Nucleus accumbens (tissue), 56 donors: ENCODE results near the gene MACROD2.
"Not testable (repeated sequence)": the region's sequence is repeated elsewhere in the genome, so short reads cannot be mapped to it uniquely, and the experiment has no call there.

Source experiments
- DNase-seq, 56 donors: peaks; one replicate each; lab custom pipeline; 2025; lab: John Stamatoyannopoulos, UW

MACROD2 gene

GRCh38 chr20:14235355-14235754 is 240.0 kb downstream of the MACROD2 start:
- DNase-seq, result no peak

- no peak for DNase-seq
These were observed 250.2 kb downstream of the MACROD2 start for GRCh38 chr20:14245368-14245970.

GRCh38 chr20:14259689-14260088 is 264.4 kb downstream of the MACROD2 start:
- no peak for DNase-seq

GRCh38 chr20:14260367-14260766 is 265.1 kb downstream of the MACROD2 start:
- DNase-seq, result no peak

- DNase-seq, result no peak
These were observed 269.6 kb downstream of the MACROD2 start for GRCh38 chr20:14264869-14265268.

GRCh38 chr20:14266246-14266645 is 270.9 kb downstream of the MACROD2 start:
- no peak for DNase-seq

- DNase-seq, result not testable (repeated sequence)
These were observed 275.4 kb downstream of the MACROD2 start for GRCh38 chr20:14270751-14271150.

GRCh38 chr20:14282140-14282539 is 286.8 kb downstream of the MACROD2 start:
- DNase-seq, result no peak

GRCh38 chr20:14284443-14284842 is 289.1 kb downstream of the MACROD2 start:
- peak in 4 of 56 donors; percentile 0 to 4 (median 2) for DNase-seq

- DNase-seq, result peak in 3 of 56 donors; percentile 4 to 34 (median 23)
These were observed 293.3 kb downstream of the MACROD2 start for GRCh38 chr20:14288341-14289330.

GRCh38 chr20:14291502-14291901 is 296.2 kb downstream of the MACROD2 start:
- no peak for DNase-seq

GRCh38 chr20:14295238-14295637 is 299.9 kb downstream of the MACROD2 start:
- DNase-seq, result no peak

GRCh38 chr20:14295770-14296309 is 300.5 kb downstream of the MACROD2 start:
- no peak for DNase-seq

GRCh38 chr20:14299831-14300230 is 304.5 kb downstream of the MACROD2 start:
- DNase-seq, result peak in 1 of 56 donors; percentile 0

- DNase-seq, result no peak
These were observed 307.8 kb downstream of the MACROD2 start for GRCh38 chr20:14303106-14303505.

GRCh38 chr20:14303651-14304050 is 308.3 kb downstream of the MACROD2 start:
- no peak for DNase-seq

- no peak for DNase-seq
These were observed 309.2 kb downstream of the MACROD2 start for GRCh38 chr20:14304472-14304871.

- DNase-seq, result no peak
These were observed 312.6 kb downstream of the MACROD2 start for GRCh38 chr20:14307956-14308355.

- DNase-seq, result no peak
These were observed 315.8 kb downstream of the MACROD2 start for GRCh38 chr20:14310977-14311627.

- DNase-seq, result no peak
These were observed 316.7 kb downstream of the MACROD2 start for GRCh38 chr20:14312001-14312400.
